ENCODE data around the gene RGMA. TPM values are rescaled to one million over a fixed set of nuclear protein-coding genes. Genes with fewer than 3 reads are reported as not detected.
"Not testable (repeated sequence)": the region's sequence is repeated elsewhere in the genome, so short reads cannot be mapped to it uniquely, and the experiment has no call there.

The RGMA gene
- total and polyA plus RNA-seq, 5 experiments from 2014 or later, result not detected

DNA sequence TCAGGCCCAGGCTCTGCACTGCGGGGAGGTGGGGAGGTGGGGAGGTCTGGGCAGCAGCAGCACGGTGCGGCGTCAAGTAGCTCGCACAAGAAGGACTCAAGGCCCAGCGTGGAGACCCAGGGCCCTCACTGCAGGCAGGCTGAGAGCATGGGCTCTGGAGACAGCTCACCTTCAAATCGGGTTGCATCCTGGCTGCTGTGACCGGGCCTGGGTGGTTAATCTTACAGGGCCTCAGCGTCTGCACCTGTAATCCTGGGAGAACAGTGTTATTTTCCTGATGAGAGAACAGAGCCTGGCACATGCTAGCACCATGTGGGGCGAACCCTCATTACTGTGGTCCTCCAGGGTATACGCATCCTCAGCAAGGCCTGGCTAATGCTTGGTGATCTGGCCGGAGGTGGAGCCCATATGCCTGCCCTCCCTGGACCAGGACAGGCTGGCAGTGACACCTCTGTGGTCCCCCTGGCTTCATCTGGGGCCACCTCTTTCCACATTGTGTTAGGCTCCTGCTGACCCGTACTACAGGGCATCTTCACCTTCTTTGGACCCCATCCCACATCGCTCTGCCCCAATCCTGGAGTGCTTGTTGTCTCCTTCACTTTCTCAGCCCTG is 55.5 kb downstream of the RGMA start:
- POLR2A ChIA-PET, result no interaction called here
- H3K9me3 Mint-ChIP-seq, result no peaks in the 10 kb centered on the region
- no peak overlapping the region for H3K4me3 Mint-ChIP-seq
- DNase-seq, result peak in 1 of 10 donors; percentile 12
- peak overlapping the region in 2 of 10 donors; percentile 29 to 79 for H3K27ac Mint-ChIP-seq
- peaks cover 19 to 26% (median 24%) of the 10 kb centered on the region in 4 donors for H3K4me1 Mint-ChIP-seq
- ATAC-seq, result no peak
- H3K36me3 Mint-ChIP-seq, result no peaks in the 10 kb centered on the region
- peaks cover 0 to 4% (median 2%) of the 10 kb centered on the region in 5 donors for H3K27me3 Mint-ChIP-seq

DNA sequence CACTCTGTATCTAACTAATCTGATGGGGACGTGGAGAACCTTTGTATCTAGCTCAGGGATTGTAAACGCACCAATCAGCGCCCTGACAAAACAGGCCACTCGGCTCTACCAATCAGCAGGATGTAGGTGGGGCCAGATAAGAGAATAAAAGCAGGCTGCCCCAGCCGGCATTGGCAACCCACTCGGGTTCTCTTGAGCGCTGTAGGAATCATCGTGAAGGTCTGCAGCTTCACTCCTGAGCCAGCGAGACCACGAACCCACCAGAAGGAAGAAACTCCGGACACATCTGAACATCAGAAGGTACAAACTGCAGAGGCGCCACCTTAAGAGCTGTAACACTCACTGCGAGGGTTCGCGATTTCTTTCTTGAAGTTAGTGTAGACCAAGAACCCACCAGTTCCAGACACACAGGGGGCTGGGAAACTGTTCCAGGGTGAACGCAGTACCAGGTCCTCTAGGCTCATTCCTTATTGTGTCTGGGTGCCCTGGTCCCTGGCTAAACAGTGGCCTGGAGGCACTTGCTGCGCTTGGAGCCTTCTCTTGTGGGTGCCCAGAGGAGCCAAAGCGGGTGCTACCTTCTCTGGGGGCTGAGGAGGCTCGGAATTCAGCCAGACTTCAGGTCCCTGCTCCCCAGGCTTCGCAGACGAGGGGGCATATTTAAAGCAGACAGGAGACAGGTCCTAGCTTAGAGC is 56.4 kb downstream of the RGMA start:
- H3K4me3 Mint-ChIP-seq, POLR2A ChIA-PET, ATAC-seq, H3K36me3 Mint-ChIP-seq, H3K9me3 Mint-ChIP-seq, H3K27me3 Mint-ChIP-seq: not testable (repeated sequence)
- peak in 1 of 10 donors; percentile 14 for DNase-seq
- H3K4me1 Mint-ChIP-seq, result peaks cover 19 to 29% (median 25%) of the 10 kb centered on the region in 4 donors
- H3K27ac Mint-ChIP-seq, result peak overlapping the region in 1 of 10 donors; percentile 43

DNA sequence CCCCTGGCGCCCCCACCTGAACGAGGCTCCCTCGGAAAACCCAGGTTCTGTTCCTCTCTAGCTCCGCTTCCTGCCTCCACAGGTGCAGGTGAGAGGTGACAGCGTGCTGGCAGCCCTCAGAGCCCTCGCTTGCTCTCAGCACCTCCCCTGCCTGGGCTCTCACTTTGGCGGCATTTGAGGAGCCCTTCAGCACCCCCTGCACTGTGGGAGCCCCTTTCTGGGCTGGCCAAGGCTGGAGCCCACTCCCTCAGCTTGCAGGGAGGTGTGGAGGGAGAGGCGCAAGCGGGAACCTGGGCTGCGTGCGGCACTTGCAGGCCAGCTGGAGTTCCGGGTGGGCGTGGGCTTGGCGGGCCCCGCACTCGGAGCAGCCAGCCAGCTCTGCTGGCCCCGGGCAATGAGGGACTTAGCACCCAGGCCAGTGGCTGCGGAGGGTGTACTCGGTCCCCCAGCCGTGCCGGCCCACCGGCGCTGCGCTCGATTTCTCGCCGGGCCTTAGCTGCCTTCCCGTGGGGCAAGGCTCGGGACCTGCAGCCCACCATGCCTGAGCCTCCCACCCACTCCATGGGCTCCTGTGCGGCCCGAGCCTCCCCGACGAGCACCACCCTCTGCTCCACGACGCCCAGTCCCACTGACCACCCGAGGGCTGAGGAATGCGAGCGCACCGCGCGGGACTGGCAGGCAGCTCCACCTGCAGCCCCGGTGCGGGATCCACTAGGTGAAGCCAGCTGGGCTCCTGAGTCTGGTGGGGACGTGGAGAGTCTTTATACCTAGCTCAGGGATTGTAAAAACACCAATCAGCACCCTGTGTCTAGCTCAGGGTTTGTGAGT is 57.2 kb downstream of the RGMA start:
- Mint-ChIP-seq H3K27ac (peak overlapping the region in 2 of 10 donors; percentile 57 to 67), H3K4me3 (peak overlapping the region in 1 of 10 donors; percentile 19), H3K4me1 (peaks cover 21 to 34% (median 25%) of the 10 kb centered on the region in 4 donors)
- H3K9me3 Mint-ChIP-seq, H3K36me3 Mint-ChIP-seq, POLR2A ChIA-PET, H3K27me3 Mint-ChIP-seq, ATAC-seq: not testable (repeated sequence)
- DNase-seq, result peak in 1 of 10 donors; percentile 14

DNA sequence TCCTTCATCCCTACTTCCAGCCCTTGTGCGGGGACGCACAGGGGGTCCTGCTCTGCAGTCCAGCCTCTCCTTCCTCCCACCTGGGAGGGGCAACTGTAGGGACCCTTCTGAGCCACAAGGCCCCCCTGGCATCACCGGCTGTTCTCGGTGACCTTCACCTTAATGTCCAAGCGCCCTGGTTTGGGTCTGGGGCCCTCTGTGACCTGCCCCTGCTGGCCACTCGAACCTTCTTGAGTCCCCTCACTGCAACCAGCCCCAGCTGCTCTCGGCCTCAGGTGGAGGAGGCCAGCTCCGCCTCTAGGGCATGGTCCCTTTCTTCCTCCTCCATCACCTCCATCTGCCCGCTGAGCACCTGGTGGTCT is 57.9 kb downstream of the RGMA start:
- Mint-ChIP-seq H3K36me3 (peaks cover 0 to 11% (median 0%) of the 10 kb centered on the region in 3 donors), H3K4me1 (peaks cover 19 to 40% (median 27%) of the 10 kb centered on the region in 4 donors), H3K27me3 (peaks cover 0 to 4% (median 2%) of the 10 kb centered on the region in 5 donors), H3K4me3 (peak overlapping the region in 1 of 10 donors; percentile 19), H3K9me3 (no peaks in the 10 kb centered on the region), H3K27ac (peak overlapping the region in 2 of 10 donors; percentile 57 to 67)
- DNase-seq (no peak), ATAC-seq (no peak)
- POLR2A ChIA-PET, result interaction anchor here (1.2 kb wide), 1 partner anchor 14 kb away, joined by 3 read pairs; no protein-coding TSS in a partner anchor

DNA sequence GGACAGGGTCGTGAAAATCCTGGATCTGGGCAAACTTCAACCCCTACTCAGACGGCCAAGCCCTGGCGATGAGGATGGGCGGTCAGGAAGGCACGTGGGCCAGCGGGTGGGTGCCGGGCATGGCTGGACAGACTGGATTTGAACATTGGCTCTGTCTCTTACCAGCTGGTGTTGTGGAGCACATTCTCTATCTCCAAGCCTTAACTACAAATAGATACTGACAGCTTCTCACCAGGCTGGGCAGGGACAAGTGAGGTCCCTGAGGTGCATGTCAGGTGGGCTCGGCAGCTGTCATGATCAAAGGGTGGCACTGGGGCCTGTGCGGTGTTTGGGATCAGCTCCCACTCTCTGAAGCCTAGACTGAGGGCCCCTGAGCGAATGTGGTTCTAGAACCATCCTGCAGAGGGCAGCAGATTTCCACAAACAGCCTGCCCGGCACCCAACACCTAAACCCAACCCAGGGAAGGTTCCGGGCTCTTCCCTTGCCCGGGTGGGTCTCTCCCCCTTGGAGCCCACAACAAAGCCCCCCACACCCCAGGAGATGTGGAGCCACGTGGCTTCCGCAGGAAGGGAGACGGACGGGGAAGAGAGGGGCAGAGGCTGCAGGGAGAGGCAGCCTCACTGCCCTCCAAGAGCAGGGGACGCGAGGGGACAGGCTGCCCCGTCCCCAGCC is 58.4 kb downstream of the RGMA start:
- ATAC-seq, result peak; percentile 76 to 86
- peaks cover 0 to 16% (median 0%) of the 10 kb centered on the region in 3 donors for H3K36me3 Mint-ChIP-seq
- peak; percentile 40 to 77 (median 62) for DNase-seq
- no peaks in the 10 kb centered on the region for H3K9me3 Mint-ChIP-seq
- H3K27me3 Mint-ChIP-seq, result peaks cover 0 to 4% (median 0%) of the 10 kb centered on the region in 5 donors
- peak overlapping the region in 9 of 10 donors; percentile 36 to 90 (median 75) for H3K27ac Mint-ChIP-seq
- peak overlapping the region in 1 of 10 donors; percentile 30 for H3K4me3 Mint-ChIP-seq
- POLR2A ChIA-PET, result interaction anchor here (1.1 to 1.2 kb wide), 2 partner anchors 14 to 17 kb away, joined by 3 to 5 read pairs; no protein-coding TSS in a partner anchor
- peaks cover 19 to 40% (median 28%) of the 10 kb centered on the region in 4 donors for H3K4me1 Mint-ChIP-seq

DNA sequence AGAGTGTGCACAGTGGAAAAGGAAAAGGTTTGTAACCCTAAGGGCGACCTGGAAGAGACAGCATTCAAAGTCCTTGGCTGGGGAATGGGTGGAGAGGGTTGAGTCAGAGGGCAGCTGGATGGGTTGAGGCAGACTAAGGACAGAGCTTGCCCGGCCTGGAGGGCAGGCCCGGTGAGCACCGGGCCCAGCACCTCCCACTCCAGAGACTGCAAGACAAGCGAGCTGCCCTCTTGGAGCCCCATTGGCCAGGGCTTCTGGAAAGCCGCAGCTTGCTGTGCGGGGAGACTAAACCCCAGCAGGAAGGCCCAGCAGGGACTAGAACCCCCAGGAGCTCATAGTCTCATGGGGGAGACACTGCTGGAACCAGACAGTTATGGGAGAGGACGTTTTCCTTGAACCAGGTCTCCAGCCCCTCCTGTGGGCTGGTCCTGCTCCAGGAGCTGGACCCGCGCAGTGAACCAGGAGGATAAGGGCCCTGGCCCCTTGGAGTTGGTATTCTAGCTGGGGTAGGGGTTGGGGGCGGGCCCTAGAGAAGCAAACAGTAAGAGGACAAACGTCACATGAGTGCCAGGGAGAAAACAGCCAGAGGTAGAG is 59.1 kb downstream of the RGMA start:
- Mint-ChIP-seq H3K4me1 (peaks cover 23 to 42% (median 31%) of the 10 kb centered on the region in 4 donors), H3K27me3 (no peaks in the 10 kb centered on the region), H3K9me3 (no peaks in the 10 kb centered on the region), H3K36me3 (peaks cover 0 to 23% (median 4%) of the 10 kb centered on the region in 3 donors), H3K27ac (peak overlapping the region in 9 of 10 donors; percentile 36 to 91 (median 75)), H3K4me3 (peak overlapping the region in 3 of 10 donors; percentile 24 to 60 (median 58))
- POLR2A ChIA-PET, result interaction anchor here (1.1 to 1.2 kb wide), 2 partner anchors 15 to 18 kb away, joined by 3 to 5 read pairs; no protein-coding TSS in a partner anchor
- DNase-seq, result no peak
- ATAC-seq, result no peak

DNA sequence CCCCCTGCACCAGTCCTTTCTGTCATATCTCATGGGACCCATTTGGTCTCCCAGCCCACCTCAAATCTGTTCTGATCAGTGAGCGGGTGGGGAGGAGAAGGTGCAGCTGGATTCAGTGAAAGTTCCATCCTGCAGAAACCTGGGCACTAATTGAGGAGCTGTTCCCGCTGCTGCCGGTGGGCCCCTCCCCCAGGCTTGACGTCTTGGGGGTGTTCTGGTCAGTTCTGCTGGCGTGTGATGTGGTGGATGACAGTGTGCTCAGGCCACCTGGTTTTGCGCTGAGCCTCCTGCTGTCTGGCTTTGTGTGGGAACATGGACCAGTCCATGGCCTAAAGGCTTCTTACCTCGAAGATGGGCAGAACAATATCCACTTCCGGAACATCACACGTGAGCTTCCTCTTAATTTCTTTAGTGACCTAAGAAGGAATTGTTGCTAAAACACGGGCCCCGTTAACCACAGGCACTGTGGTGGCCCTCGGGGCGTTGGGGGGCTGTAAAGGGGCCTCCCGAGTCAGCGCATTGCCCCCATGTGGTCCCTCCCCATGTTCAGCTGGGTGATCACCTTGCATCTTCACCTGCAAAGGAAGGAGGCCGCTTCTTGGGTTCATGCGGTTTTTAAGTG is 59.7 kb downstream of the RGMA start:
- no peaks in the 10 kb centered on the region for H3K9me3 Mint-ChIP-seq
- no peak for DNase-seq
- peaks cover 0 to 29% (median 9%) of the 10 kb centered on the region in 3 donors for H3K36me3 Mint-ChIP-seq
- H3K27me3 Mint-ChIP-seq, result no peaks in the 10 kb centered on the region
- POLR2A ChIA-PET, result interaction anchor here (1.1 kb wide), 1 partner anchor 18 kb away, joined by 5 read pairs; no protein-coding TSS in a partner anchor
- no peak for ATAC-seq
- peak overlapping the region in 3 of 10 donors; percentile 24 to 60 (median 58) for H3K4me3 Mint-ChIP-seq
- H3K4me1 Mint-ChIP-seq, result peaks cover 29 to 48% (median 37%) of the 10 kb centered on the region in 4 donors
- peak overlapping the region; percentile 27 to 91 (median 71) for H3K27ac Mint-ChIP-seq

DNA sequence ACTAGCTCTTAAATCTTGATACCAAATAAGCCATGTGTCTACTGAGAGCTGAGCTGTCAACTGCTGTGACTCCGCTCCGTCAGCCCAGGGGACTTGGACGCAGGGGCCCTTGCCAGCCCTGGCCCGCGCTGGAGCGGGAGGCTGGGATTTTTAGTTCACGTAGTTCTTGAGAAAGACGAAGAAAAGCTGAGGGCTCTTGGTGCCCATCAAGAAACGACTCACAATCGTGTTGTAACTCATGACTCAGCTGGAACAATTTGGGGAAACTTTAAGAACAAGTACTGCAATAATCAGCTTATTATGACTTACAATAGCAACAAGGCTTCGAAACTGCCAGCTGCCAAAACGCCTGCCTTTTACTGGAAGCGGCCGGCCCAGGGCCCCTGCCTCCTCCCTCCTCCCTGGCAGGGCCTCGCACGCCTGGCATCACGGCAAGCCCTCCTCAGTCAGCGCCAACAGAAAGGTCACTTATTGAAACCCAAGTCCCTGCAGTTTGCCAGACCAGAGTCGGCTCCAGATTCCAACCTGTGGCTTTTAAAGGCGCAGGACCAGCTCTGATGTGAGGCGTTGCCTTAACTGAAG is 60.3 kb downstream of the RGMA start:
- ATAC-seq (no peak), DNase-seq (no peak)
- Mint-ChIP-seq H3K36me3 (peaks cover 0 to 35% (median 11%) of the 10 kb centered on the region in 3 donors), H3K27me3 (no peaks in the 10 kb centered on the region), H3K4me3 (peak overlapping the region in 4 of 10 donors; percentile 22 to 58 (median 32)), H3K9me3 (no peaks in the 10 kb centered on the region), H3K4me1 (peaks cover 30 to 54% (median 42%) of the 10 kb centered on the region in 4 donors), H3K27ac (peak overlapping the region in 8 of 10 donors; percentile 36 to 91 (median 50))
- POLR2A ChIA-PET, result no interaction called here

DNA sequence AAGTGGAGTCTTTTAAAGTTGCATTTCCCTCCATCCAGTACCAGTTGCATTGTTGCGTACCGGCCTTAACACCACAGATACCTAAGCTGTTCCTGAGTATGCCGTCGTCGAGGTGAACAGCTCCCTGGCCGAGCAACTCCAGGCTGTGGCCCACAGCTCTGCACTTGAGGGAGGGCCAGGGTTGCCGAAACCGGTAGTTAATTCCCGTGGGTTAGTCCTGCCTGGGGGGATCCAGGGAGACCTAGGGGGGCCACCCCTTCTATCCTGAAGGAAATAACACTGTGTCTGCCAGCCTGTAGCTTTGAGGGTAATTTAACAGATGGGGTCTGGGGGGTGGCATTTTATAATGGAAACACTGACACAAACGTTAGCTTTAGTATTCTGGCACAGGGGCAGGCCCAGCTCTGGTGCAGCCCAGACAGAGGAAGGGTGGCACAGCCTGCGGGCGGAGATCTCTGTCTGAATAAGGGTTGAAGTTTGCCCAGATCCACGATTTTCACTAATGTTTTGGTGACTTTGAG is 60.8 kb downstream of the RGMA start:
- Mint-ChIP-seq H3K4me3 (peak overlapping the region in 3 of 10 donors; percentile 22 to 58 (median 40)), H3K4me1 (peaks cover 34 to 59% (median 46%) of the 10 kb centered on the region in 4 donors), H3K36me3 (peaks cover 0 to 40% (median 12%) of the 10 kb centered on the region in 3 donors), H3K27me3 (no peaks in the 10 kb centered on the region), H3K9me3 (no peaks in the 10 kb centered on the region), H3K27ac (peak overlapping the region in 9 of 10 donors; percentile 16 to 91 (median 52))
- ATAC-seq (no peak), DNase-seq (no peak)
- POLR2A ChIA-PET, result no interaction called here

DNA sequence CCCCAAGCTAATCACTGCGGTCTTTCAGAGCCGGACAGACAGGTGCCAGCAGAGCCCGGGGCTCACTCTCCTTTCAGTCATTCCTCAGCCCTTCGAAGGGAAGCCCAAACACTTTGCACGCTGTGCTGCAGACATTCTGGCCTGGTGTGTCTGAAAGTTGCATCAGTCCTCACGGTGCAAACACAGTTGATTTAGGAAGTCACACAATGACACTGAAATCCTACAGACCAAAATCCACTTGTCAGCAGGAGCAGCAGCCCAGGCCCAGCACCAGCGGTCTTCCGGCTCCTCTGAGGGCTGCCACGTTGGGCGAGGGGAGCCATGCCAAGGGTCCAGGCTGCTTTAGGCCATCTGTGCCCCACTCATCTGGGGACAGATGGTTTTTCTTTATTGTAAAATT is 61.6 kb downstream of the RGMA start:
- DNase-seq (no peak), ATAC-seq (no peak)
- Mint-ChIP-seq H3K27me3 (no peaks in the 10 kb centered on the region), H3K4me3 (no peak overlapping the region), H3K4me1 (peaks cover 40 to 66% (median 54%) of the 10 kb centered on the region in 4 donors), H3K9me3 (no peaks in the 10 kb centered on the region), H3K27ac (peak overlapping the region in 5 of 10 donors; percentile 18 to 76 (median 35)), H3K36me3 (peaks cover 0 to 48% (median 19%) of the 10 kb centered on the region in 3 donors)
- POLR2A ChIA-PET, result no interaction called here

Measured in naive thymus-derived CD8-positive, alpha-beta T cell (primary cell).